ENCODE measurements around the gene CDH2. TPM values are rescaled to one million over a fixed set of nuclear protein-coding genes. Genes with fewer than 3 reads are reported as not detected.

Gene CDH2
- total RNA-seq, 1 experiment from 2014 or later: 42.3 TPM

GRCh38 chr18:28150925-28151324 lies 26.0 kb downstream of the CDH2 start:
- BruUV-seq (replicated peaks): no TSS peak
- TF ChIP-seq CTCF (IDR thresholded peaks at IDR 0.05) (no peak), POLR2AphosphoS5 (IDR thresholded peaks at IDR 0.05; ENCODE audit: low read depth, low read length) (no peak), TCF7L2 (IDR thresholded peaks at IDR 0.05; ENCODE audit: low read depth, low read length) (no peak), SIN3A (IDR thresholded peaks at IDR 0.05; ENCODE audit: borderline replicate concordance, insufficient read depth, low read depth, low read length) (no peak), REST (IDR thresholded peaks at IDR 0.05; ENCODE audit: insufficient read depth in 1 of 2, low read depth in 2 of 2, low read length in 1 of 2) (no peak)
- ChIA-PET POLR2A (no interaction called here), CTCF (no interaction called here)
- Histone ChIP-seq H3K4me3 (ENCODE audit: low read depth in 2 of 2, low read length in 2 of 2) (no peak overlapping the region), H3K27ac (ENCODE audit: low read length) (no peak overlapping the region), H3K4me1 (ENCODE audit: control insufficient read depth, insufficient read depth, low read length) (no peaks in the 10 kb centered on the region), H3K9me3 (ENCODE audit: control insufficient read depth, insufficient read depth, low read depth, low read length) (no peaks in the 10 kb centered on the region), H3K36me3 (ENCODE audit: control insufficient read depth, insufficient read depth, low read length) (no peaks in the 10 kb centered on the region), H3K27me3 (ENCODE audit: control insufficient read depth, insufficient read depth, low read length) (no peaks in the 10 kb centered on the region)
- ATAC-seq: no peak
- intact Hi-C loops (cut with micrococcal nuclease; ENCODE audit: unreplicated experiment) (no loop called here), in situ Hi-C loops (cut with HindIII; ENCODE audit: low pct_unique_long_range_greater_than_20kb, low sequenced_read_pairs) (no loop called here)
- no peak for DNase-seq (ENCODE audit: low read depth, low spot score)

GRCh38 chr18:28149810-28150420 lies 27.0 kb downstream of the CDH2 start:
- Histone ChIP-seq H3K4me1 (ENCODE audit: control insufficient read depth, insufficient read depth, low read length) (no peaks in the 10 kb centered on the region), H3K27me3 (ENCODE audit: control insufficient read depth, insufficient read depth, low read length) (no peaks in the 10 kb centered on the region), H3K9me3 (ENCODE audit: control insufficient read depth, insufficient read depth, low read depth, low read length) (no peaks in the 10 kb centered on the region), H3K27ac (ENCODE audit: low read length) (no peak overlapping the region), H3K4me3 (ENCODE audit: low read depth in 2 of 2, low read length in 2 of 2) (no peak overlapping the region), H3K36me3 (ENCODE audit: control insufficient read depth, insufficient read depth, low read length) (no peaks in the 10 kb centered on the region)
- no TSS peak for BruUV-seq (replicated peaks)
- TF ChIP-seq POLR2AphosphoS5 (IDR thresholded peaks at IDR 0.05; ENCODE audit: low read depth, low read length) (no peak), CTCF (IDR thresholded peaks at IDR 0.05) (no peak), REST (IDR thresholded peaks at IDR 0.05; ENCODE audit: insufficient read depth in 1 of 2, low read depth in 2 of 2, low read length in 1 of 2) (no peak), TCF7L2 (IDR thresholded peaks at IDR 0.05; ENCODE audit: low read depth, low read length) (no peak), SIN3A (IDR thresholded peaks at IDR 0.05; ENCODE audit: borderline replicate concordance, insufficient read depth, low read depth, low read length) (no peak)
- CTCF ChIA-PET: no interaction called here
- intact Hi-C loops (cut with micrococcal nuclease; ENCODE audit: unreplicated experiment) (no loop called here), in situ Hi-C loops (cut with HindIII; ENCODE audit: low pct_unique_long_range_greater_than_20kb, low sequenced_read_pairs) (no loop called here)
- no peak for ATAC-seq
- POLR2A ChIA-PET: no interaction called here
- no peak for DNase-seq (ENCODE audit: low read depth, low spot score)
